Gastroesophageal sphincter (tissue), 3 donors: ENCODE measurements around the gene PRR12.

Experiments
- POLR2AphosphoS5 ChIP-seq: sonication (generic); formaldehyde crosslinking; IDR thresholded peaks from one replicate; pipeline ENCODE4 v1.6.1; 2017; ENCODE audit warnings: antibody characterized with exemption
- TF ChIP-seq, protein P1 (sequence below), 4 experiments: fragments of 200-600 bp in 2 of 4; fragments of 450-650 bp in 2 of 4; sonication (generic) in 1 of 4; IDR thresholded peaks; one replicate each; pipeline ENCODE4 v1.5.1; 2017 to 2019; ENCODE audit warnings: antibody characterized with exemption in 4 of 4, mild to moderate bottlenecking in 2 of 4, moderate library complexity in 2 of 4

DNA sequence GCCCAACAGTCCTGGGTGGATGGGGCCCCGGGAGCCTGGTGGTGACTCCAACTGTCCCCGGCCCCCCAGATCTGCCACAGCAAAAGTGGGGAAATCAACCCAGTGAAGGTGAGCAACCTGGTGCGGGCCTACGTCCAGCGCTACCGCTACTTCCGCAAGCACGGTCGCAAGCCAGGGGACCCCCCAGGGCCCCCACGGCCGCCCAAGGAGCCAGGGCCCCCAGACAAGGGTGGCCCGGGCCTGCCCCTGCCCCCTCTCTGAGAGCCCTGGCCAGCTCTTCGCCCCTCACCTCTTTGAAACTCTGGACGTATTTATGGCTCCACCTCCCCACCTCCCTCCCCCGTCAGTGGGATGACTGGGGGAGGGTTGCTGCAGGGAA lies 67.1 kb downstream of the PRR12 start:
- TF ChIP-seq, protein P1, sequence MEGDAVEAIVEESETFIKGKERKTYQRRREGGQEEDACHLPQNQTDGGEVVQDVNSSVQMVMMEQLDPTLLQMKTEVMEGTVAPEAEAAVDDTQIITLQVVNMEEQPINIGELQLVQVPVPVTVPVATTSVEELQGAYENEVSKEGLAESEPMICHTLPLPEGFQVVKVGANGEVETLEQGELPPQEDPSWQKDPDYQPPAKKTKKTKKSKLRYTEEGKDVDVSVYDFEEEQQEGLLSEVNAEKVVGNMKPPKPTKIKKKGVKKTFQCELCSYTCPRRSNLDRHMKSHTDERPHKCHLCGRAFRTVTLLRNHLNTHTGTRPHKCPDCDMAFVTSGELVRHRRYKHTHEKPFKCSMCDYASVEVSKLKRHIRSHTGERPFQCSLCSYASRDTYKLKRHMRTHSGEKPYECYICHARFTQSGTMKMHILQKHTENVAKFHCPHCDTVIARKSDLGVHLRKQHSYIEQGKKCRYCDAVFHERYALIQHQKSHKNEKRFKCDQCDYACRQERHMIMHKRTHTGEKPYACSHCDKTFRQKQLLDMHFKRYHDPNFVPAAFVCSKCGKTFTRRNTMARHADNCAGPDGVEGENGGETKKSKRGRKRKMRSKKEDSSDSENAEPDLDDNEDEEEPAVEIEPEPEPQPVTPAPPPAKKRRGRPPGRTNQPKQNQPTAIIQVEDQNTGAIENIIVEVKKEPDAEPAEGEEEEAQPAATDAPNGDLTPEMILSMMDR (IDR thresholded peaks at IDR 0.05), result no peak
- no peak for TF ChIP-seq POLR2AphosphoS5
